ENCODE measurements around the gene TAS2R46.
"Not testable (repeated sequence)": the region's sequence is repeated elsewhere in the genome, so short reads cannot be mapped to it uniquely, and the experiment has no call there.

- not testable (repeated sequence) for TF ChIP-seq POLR2A, CTCF (IDR thresholded peaks at IDR 0.05)
These were observed 28.1 kb downstream of the TAS2R46 start for GRCh38 chr12:11033959-11034358.
